Measurements from ENCODE around the gene UBASH3B.

The UBASH3B gene

GRCh38 chr11:122714004-122714403 lies 58.5 kb downstream of the UBASH3B start:
- TF ChIP-seq FOXP2 (optimal IDR thresholded peaks at IDR 0.05; ENCODE audit: borderline replicate concordance, extremely low read depth, extremely low read length, insufficient read depth) (no peak), SIN3A (IDR thresholded peaks at IDR 0.05; ENCODE audit: borderline replicate concordance, insufficient read depth, low read length) (no peak), REST (IDR thresholded peaks at IDR 0.05; ENCODE audit: insufficient read depth in 1 of 2, low read depth in 2 of 2, low read length in 2 of 2) (no peak), POLR2AphosphoS5 (IDR thresholded peaks at IDR 0.05; ENCODE audit: low read depth, low read length) (no peak; the same call in 1 of the 2 replicates), TAF1 (IDR thresholded peaks at IDR 0.05; ENCODE audit: borderline replicate concordance, insufficient read depth, low read length) (no peak)

DNA sequence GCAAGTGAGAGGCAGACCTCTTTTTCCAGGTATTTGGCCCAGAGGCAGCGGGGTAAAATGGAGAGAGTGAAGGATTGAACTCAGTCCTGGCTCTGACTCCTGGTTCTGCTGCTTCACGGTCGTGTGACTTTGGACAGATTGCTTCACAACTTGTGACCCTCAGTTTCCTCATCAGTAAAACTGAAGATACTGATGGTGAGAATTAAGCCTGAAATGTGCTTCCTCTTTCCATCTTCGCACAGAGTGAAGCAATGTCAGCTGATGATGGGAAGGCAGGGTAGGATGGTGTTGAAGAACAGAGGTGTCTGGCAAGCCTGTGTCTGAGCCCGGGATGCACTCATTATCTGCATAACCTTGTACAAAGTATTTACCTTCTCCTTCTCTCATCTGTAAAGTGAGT lies 59.0 kb downstream of the UBASH3B start:
- TF ChIP-seq SIN3A (IDR thresholded peaks at IDR 0.05; ENCODE audit: borderline replicate concordance, insufficient read depth, low read length), result no peak
- no peak for TF ChIP-seq REST (IDR thresholded peaks at IDR 0.05; ENCODE audit: insufficient read depth in 1 of 2, low read depth in 2 of 2, low read length in 2 of 2)
- TF ChIP-seq POLR2AphosphoS5 (IDR thresholded peaks at IDR 0.05; ENCODE audit: low read depth, low read length), result no peak
- TF ChIP-seq FOXP2 (optimal IDR thresholded peaks at IDR 0.05; ENCODE audit: borderline replicate concordance, extremely low read depth, extremely low read length, insufficient read depth), result no peak
- no peak for TF ChIP-seq TAF1 (IDR thresholded peaks at IDR 0.05; ENCODE audit: borderline replicate concordance, insufficient read depth, low read length)

- TF ChIP-seq SIN3A (IDR thresholded peaks at IDR 0.05; ENCODE audit: borderline replicate concordance, insufficient read depth, low read length) (no peak), FOXP2 (optimal IDR thresholded peaks at IDR 0.05; ENCODE audit: borderline replicate concordance, extremely low read depth, extremely low read length, insufficient read depth) (no peak), POLR2AphosphoS5 (IDR thresholded peaks at IDR 0.05; ENCODE audit: low read depth, low read length) (no peak), REST (IDR thresholded peaks at IDR 0.05; ENCODE audit: insufficient read depth in 1 of 2, low read depth in 2 of 2, low read length in 2 of 2) (no peak), TAF1 (IDR thresholded peaks at IDR 0.05; ENCODE audit: borderline replicate concordance, insufficient read depth, low read length) (no peak)
These were observed 60.3 kb downstream of the UBASH3B start for GRCh38 chr11:122715548-122716440.

- TF ChIP-seq SIN3A (IDR thresholded peaks at IDR 0.05; ENCODE audit: borderline replicate concordance, insufficient read depth, low read length) (0 out of 2 replicates have a peak, but pooled peaks have one; percentile 31), REST (IDR thresholded peaks at IDR 0.05; ENCODE audit: insufficient read depth in 1 of 2, low read depth in 2 of 2, low read length in 2 of 2) (peak in 1 of 2 experiments; percentile 14; a peak in 1 of 4 replicates), FOXP2 (optimal IDR thresholded peaks at IDR 0.05; ENCODE audit: borderline replicate concordance, extremely low read depth, extremely low read length, insufficient read depth) (peak; percentile 50), TAF1 (IDR thresholded peaks at IDR 0.05; ENCODE audit: borderline replicate concordance, insufficient read depth, low read length) (no peak), POLR2AphosphoS5 (IDR thresholded peaks at IDR 0.05; ENCODE audit: low read depth, low read length) (no peak; the same call in 1 of the 2 replicates)
These were observed 61.8 kb downstream of the UBASH3B start for GRCh38 chr11:122717264-122717867.

All from PFSK-1 (cell line).